Omental fat pad (tissue), 4 donors: ENCODE measurements around the gene OSBPL8. TPM values are rescaled to one million over a fixed set of nuclear protein-coding genes. Genes with fewer than 3 reads are reported as not detected.
"Not testable (repeated sequence)": the region's sequence is repeated elsewhere in the genome, so short reads cannot be mapped to it uniquely, and the experiment has no call there.

Experiments
- ATAC-seq: fragments of 150-250 bp; one replicate; pipeline ENCODE4 v1.9.1; 2016; ENCODE audit warnings: mild to moderate bottlenecking, moderate library complexity; ENCODE audit not compliant: low FRiP score
- DNase-seq: peaks from one replicate; pipeline ENCODE4 v3.0.0-alpha.2; 2019; ENCODE audit warnings: low spot score
- total RNA-seq, 4 donors: library from RNA; depleted of rRNA; stranded (reverse); fragments of >200 nt; gene quantifications; one replicate each; pipeline ENCODE4 v1.1.0, GENCODE V29; 2016
- TF ChIP-seq, protein P1 (sequence below), 3 donors: fragments of 450-650 bp; IDR thresholded peaks; one replicate each; pipeline ENCODE4 v1.5.1; 2016 to 2017; ENCODE audit warnings: antibody characterized with exemption in 3 of 3, mild to moderate bottlenecking in 3 of 3, moderate library complexity in 2 of 3

Gene OSBPL8
- total RNA-seq, 4 donors from 2014 or later: 52.6 to 76.8 (median 65.2) TPM

DNA sequence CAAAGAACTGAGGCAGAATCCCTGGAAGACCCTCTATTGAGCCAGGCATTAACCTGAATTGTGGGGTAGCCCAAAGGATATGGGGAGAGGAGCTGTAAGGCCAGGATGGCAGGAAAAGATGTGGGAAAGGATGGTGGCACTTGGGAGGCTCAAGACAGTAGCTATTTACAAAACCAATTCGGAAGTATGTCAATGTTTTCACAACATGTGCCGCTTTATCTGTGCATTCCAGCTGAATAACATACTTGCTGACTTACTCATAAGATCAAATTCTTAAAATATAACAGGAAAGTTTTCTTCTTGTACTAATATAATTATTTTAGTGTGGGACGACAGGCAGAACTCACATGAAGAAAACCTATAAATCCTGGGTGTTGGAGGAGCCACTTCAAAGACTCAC, 222.0 kb downstream of the OSBPL8 start:
- DNase-seq (no peak), ATAC-seq (no peak)
- TF ChIP-seq, protein P1, sequence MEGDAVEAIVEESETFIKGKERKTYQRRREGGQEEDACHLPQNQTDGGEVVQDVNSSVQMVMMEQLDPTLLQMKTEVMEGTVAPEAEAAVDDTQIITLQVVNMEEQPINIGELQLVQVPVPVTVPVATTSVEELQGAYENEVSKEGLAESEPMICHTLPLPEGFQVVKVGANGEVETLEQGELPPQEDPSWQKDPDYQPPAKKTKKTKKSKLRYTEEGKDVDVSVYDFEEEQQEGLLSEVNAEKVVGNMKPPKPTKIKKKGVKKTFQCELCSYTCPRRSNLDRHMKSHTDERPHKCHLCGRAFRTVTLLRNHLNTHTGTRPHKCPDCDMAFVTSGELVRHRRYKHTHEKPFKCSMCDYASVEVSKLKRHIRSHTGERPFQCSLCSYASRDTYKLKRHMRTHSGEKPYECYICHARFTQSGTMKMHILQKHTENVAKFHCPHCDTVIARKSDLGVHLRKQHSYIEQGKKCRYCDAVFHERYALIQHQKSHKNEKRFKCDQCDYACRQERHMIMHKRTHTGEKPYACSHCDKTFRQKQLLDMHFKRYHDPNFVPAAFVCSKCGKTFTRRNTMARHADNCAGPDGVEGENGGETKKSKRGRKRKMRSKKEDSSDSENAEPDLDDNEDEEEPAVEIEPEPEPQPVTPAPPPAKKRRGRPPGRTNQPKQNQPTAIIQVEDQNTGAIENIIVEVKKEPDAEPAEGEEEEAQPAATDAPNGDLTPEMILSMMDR (IDR thresholded peaks at IDR 0.05): no peak

DNA sequence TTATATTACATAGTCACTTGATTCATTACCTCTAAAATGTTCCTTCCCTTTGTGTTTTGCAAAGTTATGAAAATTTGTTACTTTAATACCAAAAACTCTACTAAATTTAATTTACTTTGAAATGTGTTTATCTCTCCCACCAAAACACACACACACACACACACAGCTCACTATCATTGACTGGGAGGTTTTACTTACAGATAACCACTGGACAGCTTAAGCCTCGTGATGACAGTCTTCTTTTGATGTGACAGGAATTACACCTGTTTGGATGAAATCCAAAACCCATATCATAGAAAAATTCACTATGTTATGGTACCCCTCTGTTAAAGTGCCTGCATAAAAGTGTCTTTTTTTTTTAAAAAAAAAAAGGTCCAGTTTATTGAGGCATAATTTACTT, 227.0 kb downstream of the OSBPL8 start:
- ATAC-seq (no peak), DNase-seq (no peak)
- TF ChIP-seq, protein P1 (IDR thresholded peaks at IDR 0.05): no peak

DNA sequence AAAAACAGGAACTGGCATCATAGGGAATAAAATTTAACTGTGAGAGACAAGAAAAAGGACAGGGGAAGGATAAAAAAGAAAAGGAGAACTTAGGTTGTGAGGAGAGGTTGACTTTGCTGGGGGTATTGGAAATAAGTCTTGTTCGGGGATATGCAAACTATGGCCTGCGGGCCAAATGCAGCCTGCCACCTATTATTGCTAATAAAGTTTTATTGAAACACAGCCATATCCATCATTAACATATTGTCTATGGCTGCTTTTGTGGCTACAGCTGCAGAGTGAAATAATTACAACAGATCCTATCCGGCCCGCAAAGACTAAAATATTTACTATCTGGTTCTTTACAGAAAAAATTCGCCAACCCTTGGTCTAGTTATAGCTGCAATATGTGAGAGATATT, 230.0 kb downstream of the OSBPL8 start:
- TF ChIP-seq, protein P1 (IDR thresholded peaks at IDR 0.05): no peak
- DNase-seq (no peak), ATAC-seq (no peak)

DNA sequence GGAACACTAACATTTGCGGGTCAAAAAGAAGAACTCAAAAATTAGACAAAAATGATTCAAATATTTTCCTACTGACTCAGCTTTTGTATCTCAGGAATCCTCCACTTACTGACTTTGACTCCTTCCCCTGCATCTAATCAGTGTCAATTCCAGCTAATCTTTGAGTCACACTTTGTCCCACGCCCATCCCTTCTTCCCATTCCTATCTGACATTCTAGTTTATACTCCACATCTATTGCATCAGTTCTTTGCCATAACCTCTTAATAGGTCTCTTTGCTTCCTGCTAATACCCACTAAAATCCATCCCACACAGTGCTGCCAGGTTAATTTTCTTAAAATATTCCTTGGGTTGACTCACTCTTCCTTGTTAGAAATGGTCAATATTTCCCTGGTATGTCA, 230.4 kb downstream of the OSBPL8 start:
- TF ChIP-seq, protein P1 (IDR thresholded peaks at IDR 0.05): no peak
- ATAC-seq (peak; percentile 71), DNase-seq (no peak)

DNA sequence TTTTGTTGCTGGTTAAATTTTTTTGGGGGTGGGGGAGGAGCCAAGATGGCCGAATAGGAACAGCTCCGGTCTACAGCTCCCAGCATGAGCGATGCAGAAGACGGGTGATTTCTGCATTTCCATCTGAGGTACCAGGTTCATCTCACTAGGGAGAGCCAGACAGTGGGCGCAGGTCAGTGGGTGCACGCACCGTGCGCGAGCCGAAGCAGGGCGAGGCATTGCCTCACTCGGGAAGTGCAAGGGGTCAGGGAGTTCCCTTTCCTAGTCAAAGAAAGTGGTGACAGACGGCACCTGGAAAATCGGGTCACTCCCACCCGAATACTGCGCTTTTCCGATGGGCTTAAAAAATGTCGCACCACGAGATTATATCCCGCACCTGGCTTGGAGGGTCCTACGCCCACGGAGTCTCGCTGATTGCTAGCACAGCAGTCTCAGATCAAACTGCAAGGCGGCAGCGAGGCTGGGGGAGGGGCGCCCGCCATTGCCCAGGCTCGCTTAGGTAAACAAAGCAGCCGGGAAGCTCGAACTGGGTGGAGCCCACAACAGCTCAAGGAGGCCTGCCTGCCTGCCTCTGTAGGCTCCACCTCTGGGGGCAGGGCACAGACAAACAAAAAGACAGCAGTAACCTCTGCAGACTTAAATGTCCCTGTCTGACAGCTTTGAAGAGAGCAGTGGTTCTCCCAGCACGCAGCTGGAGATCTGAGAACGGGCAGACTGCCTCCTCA, 239.8 kb downstream of the OSBPL8 start:
- DNase-seq, ATAC-seq: not testable (repeated sequence)

DNA sequence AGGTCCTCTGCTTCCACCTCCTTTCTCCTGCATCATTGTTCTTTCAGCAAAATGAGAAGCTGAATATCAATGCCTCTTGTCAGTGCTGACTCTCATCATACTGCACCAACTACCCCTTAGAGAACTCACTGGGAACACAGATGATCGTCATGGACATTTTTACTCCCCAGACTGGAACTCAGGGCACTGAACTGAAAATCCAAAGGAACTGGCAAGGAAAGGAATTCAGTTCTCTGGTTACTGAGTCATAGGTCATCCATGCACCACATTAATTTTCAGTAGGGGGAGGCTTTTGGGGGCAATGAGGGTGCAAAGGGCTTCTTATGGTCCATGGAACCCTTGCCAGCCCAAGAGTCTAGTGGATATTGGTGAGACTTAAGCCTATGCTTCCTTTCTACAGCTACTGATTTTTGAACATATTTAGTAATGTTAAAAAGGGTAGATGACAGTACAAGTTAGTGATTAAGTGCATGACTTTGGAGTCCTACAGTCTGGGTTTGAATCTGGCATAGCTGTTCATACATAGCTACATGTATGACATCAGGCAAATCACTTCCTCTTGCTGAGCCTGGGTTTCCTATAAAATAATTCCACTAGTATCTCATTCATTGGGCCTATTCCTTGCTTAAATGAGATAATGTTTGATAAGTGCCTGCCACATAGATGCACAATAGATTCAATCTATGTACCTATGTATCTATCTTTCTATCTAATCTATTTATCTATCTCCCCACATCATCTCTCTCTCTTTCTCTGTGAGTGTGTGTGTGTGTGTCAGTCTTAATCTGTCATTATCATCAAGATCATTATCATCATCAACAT, 240.6 kb downstream of the OSBPL8 start:
- DNase-seq (no peak), ATAC-seq (no peak)
- TF ChIP-seq, protein P1 (IDR thresholded peaks at IDR 0.05): no peak

DNA sequence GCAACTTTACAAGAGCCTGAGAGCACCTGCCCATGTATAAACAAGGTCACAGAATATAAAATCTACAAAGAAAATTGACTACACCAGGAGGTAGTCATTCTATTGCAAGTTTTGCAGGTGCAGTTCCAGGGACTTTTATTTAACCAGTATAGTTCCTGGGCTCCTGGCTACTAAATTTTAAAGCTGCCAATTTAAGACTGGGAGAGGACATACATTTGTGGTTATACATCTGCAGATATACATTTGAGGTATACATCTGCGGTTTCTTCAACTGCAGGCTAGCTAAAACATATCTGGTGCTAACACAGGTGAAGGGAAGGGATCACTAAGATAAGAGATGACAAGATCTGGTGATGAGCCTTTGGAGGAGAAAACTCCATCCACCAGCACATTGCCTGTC, 241.6 kb downstream of the OSBPL8 start:
- ATAC-seq (no peak), DNase-seq (no peak)
- TF ChIP-seq, protein P1 (IDR thresholded peaks at IDR 0.05): no peak
